NB4 (cell line): ENCODE results near the gene ZNF420.

Source experiments
- DNase-seq: peaks from one replicate; pipeline ENCODE4 v3.0.0; 2010; ENCODE audit warnings: low read depth
- H3K4me3 ChIP-seq: one replicate; pipeline ENCODE4 v1.5.1; 2011; ENCODE audit warnings: mild to moderate bottlenecking, low read depth, low read length, moderate library complexity
- MYC ChIP-seq: IDR thresholded peaks from 2 replicates; pipeline ENCODE4 v1.6.1; 2011; ENCODE audit warnings: low read depth, low read length
- POLR2A ChIP-seq: IDR thresholded peaks from 2 replicates; pipeline ENCODE4 v1.6.1; 2011; ENCODE audit warnings: mild to moderate bottlenecking; ENCODE audit not compliant: insufficient read length; ENCODE audit errors: extremely low read depth
- TF ChIP-seq, protein P1 (sequence below): IDR thresholded peaks from 2 replicates; pipeline ENCODE4 v1.6.1; 2011; ENCODE audit warnings: low read depth, low read length
- TF ChIP-seq, protein P2 (sequence below): IDR thresholded peaks from one replicate; pipeline ENCODE4 v1.5.1; 2012; ENCODE audit warnings: low read depth, low read length

The ZNF420 gene

DNA sequence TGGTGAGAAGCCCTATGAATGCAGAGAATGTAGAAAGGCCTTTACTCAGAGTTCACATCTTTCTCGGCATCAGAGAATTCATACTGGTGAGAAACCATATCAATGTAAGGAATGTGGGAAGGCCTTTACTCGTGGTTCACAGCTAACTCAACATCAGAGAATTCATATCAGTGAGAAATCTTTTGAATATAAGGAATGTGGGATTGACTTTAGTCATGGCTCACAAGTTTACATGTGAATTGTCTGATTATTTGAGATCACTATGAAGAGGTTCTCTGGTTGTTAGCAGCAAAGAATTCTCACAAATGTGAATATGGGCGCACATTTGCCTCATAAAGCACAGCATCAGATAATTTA lies 50.6 kb downstream of the ZNF420 start:
- DNase-seq: no peak
- TF ChIP-seq, protein P1, sequence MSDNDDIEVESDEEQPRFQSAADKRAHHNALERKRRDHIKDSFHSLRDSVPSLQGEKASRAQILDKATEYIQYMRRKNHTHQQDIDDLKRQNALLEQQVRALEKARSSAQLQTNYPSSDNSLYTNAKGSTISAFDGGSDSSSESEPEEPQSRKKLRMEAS: no peak
- TF ChIP-seq MYC (no peak), POLR2A (no peak)
- TF ChIP-seq, protein P2, sequence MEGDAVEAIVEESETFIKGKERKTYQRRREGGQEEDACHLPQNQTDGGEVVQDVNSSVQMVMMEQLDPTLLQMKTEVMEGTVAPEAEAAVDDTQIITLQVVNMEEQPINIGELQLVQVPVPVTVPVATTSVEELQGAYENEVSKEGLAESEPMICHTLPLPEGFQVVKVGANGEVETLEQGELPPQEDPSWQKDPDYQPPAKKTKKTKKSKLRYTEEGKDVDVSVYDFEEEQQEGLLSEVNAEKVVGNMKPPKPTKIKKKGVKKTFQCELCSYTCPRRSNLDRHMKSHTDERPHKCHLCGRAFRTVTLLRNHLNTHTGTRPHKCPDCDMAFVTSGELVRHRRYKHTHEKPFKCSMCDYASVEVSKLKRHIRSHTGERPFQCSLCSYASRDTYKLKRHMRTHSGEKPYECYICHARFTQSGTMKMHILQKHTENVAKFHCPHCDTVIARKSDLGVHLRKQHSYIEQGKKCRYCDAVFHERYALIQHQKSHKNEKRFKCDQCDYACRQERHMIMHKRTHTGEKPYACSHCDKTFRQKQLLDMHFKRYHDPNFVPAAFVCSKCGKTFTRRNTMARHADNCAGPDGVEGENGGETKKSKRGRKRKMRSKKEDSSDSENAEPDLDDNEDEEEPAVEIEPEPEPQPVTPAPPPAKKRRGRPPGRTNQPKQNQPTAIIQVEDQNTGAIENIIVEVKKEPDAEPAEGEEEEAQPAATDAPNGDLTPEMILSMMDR: no peak
- H3K4me3 ChIP-seq: no peak overlapping the region

DNA sequence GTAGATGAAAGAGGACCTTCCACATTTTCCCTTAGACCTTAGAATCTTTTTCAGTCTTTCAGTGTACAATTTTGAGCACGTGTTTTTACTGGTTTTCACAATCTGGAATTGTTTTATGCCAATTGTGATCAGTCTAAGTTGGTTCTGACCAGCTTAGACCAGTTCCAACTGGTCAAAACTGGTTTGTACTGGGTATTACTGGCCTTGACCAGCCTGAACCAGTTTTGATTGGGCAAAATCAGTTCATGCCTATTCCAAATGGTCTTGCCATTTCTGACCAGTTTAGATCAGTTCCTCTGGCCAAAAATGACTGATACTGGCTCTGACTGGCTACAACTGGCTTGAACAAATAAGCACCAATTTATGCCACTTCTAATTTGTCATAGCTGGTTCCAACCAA lies 57.9 kb downstream of the ZNF420 start:
- no peak overlapping the region for H3K4me3 ChIP-seq
- TF ChIP-seq MYC: no peak
- TF ChIP-seq, protein P2: no peak
- TF ChIP-seq, protein P1: no peak
- TF ChIP-seq POLR2A: no peak
- DNase-seq: no peak

DNA sequence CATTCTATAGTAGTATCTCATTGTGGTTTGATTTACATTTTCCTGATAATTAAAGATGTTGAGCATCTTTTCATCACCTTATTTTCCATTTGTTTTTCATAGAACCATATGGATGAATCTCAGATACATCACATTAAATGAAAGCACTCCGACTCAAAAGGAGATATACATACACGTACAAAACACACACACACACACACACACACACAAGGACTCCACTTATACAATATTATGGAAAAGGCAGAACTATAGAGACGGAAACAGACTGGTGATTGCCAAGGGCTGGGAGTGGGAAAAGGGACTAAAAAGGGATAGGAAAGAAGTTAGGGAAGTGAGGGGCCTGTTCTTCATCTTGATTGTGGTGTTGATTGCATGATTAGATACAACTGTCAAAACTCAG lies 70.0 kb downstream of the ZNF420 start:
- no peak for DNase-seq
- no peak overlapping the region for H3K4me3 ChIP-seq
- TF ChIP-seq, protein P1: no peak
- TF ChIP-seq POLR2A (no peak), MYC (no peak)
- TF ChIP-seq, protein P2: no peak

DNA sequence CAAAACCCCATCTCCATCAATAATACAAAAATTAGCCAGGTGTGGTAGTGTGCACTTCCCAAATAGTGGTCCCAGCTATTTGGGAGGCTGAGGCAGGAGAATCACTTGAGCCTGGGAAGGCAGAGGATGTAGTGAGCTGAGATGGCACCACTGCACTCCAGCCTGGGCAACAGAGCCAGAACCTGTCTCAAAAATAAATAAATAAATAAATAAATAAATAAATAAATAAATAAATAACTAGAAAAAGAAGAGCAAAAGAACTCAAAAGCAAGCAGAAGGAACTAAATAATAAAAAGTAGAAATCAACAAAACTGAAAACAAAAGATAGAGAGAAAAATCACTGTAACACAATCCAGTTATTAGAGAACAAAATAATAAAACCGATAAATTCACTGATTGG lies 81.9 kb downstream of the ZNF420 start:
- no peak overlapping the region for H3K4me3 ChIP-seq
- DNase-seq: no peak
- no peak for TF ChIP-seq POLR2A
- TF ChIP-seq, protein P1: no peak
- TF ChIP-seq MYC: no peak
- TF ChIP-seq, protein P2: no peak

DNA sequence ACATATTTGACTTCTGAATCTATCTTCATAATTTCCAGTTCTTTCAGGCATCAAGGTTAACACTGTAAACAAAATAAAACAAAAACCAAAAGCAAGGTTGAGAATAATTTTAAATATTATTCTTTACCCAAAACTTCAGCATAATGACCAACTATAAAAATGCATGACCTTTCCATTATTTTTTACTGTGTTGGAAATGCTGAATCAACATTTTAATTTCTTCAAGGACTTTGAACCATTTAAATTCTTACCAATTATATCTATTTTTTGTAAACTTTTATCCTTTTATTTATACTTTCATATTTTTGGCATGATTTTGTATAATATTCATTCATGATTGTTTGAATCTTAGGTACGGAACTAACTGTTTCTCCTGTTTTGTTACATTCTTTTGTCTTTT lies 87.4 kb downstream of the ZNF420 start:
- no peak for DNase-seq
- H3K4me3 ChIP-seq: no peak overlapping the region

DNA sequence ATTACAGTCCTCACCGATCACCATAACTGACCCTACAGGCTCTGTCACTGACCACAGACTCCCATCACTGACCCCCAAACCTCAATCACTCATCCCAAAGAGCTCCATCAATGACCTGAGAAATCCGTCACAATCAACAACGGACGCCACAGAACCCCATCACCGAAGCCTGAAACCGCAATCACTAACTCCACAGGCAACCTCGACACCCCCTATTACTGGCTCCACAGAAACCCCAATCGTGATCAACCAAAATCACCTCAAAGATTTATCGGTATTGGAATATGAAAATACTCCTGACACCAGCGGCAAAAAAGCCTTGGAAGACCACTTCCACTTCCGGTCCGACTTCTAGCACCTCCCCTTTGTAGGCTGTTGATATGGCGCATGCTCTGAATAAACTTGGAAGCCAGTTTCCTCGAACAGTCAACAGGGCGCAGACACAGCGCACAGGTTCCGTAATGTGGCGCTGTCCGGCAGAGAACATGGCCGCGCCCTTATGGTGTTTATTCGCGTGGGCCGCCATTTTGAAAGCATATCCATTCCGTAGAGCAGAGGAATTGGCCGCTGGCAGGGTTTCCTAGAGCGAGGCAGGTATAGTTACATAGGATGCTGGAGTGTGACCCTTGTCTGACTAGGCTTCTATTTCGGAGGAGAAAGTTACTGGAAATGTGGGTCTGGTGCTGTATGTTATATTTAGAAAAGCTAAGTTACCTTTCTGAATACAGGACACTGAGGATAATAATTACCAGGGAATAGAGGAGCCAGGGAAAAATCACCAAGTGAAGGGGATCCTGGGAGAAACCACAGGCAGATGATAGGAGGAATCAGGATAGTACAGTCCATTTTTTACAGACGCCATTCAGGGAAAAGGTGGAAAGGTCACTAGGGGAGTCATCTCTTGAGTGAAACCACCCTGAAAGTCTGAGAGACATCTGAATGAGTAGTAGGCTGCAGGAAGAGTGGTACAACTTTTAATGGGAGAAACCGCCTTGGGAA lies 94.4 kb downstream of the ZNF420 start, which contains the start of gene ZNF585A:
Gene ZNF585A, minus strand, starts transcription at position 328 of the 999 bp plus-strand sequence. CDS start 2,785 bp downstream, outside the sequence.
- H3K4me3 ChIP-seq: peak within 1 kb of the TSS; percentile 96
- peak; percentile 93 for DNase-seq
- TF ChIP-seq POLR2A (peak; percentile 42), MYC (no peak)
- TF ChIP-seq, protein P1: peak; percentile 44

More for the DNA sequence above, 87.4 kb downstream of the ZNF420 start:
- TF ChIP-seq MYC: no peak
- TF ChIP-seq, protein P1: no peak
- TF ChIP-seq POLR2A: no peak
